NCI-H2196 treated with DMSO at 0.1 percent for 48 hours (cell line): ENCODE data around the gene GPRASP2.

Experiments
- DNase-seq: peaks from one replicate; lab custom pipeline; 2025; ENCODE audit not compliant: unreplicated experiment; lab: John Stamatoyannopoulos, UW

Gene GPRASP2

DNA sequence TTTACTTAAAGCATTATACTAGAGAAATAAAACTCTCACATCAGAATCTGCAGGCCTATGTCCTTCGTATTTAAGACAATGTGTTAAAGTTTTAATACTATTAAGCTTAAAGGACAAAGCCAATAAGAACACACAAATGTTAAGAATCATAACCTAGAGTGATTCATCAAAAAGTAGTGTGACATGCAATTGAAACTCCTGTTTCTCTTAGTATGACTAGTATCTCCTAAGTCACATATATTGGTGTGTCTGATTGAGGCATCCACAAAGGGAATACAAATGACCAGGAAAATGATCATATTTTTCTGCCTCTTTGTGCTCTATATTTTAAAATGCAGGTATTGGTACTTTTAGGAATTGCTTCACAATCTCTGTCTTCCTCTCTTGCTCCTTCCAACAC is 32.1 kb downstream of the GPRASP2 start:
- DNase-seq = no peak

DNA sequence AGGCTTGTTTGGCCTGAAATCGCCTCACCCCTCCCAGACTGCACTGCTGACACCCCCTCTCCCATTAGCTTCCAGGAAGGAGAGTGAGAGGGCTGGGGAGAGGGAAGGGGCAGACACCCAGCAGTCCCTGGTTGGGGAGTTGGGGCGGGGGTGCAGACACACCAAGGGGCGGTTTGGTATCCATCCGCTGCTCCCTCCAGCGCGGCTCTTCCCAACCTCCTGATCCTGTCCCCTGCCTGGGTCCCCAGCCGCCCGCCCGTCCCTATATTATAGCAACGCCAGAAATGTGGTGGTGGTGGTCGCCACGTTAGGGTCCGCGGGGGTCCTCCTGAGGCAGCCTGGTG is 33.2 kb downstream of the GPRASP2 start:
- DNase-seq = no peak

DNA sequence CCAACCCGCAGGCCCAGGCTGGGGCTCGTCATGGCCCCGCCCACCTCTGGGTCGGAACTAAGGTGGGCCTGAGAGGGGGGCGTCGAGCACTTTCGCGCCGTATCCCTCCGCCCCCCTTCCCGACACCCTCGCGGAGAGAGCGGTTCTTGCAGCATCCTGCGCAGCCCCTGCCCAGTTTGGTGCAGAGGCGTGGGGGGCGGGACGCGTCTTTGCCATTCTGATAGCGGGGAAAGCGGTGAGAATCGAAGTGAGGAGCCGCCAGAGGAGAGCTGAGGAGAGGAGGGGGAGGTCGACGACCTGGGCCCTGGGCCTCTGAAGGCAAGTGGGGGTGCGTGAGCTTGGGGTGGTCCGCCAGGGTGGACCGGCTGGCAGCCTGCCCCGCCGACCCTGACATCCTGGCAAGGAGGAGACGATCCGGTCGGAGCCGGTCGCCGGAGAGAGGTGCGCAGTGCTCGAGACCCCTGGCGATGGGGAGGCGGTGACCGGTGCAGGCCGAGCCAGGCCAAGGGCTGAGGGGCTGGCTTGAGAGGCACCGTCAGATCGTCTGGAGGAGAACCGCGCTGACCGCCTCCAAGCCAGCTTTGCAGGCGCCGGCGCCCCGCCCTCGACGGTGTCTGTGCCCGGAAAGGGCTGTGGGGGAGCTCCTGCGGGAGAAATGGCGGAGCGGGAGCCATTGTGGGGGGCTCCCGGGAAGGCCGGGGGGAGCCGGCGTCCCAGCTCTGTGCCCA is 33.8 kb downstream of the GPRASP2 start:
- no peak for DNase-seq

DNA sequence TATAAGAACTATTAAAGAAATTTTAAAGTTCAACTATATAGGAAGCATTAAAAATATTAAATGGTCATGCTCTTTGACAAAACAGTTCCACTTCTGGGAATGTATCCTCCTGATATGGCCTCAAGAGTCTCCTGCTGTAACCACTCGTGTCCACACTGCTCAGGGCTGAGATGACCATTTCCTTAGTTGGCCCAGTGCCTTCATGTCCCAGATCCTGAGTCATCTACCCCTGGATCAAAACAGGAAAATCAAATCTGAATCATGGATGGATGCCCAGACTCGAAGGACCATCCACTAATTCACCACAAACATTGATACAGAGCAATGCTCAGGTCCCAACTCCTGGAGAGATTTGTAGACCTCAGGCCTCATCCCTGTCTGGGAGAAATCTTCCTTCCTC is 53.0 kb downstream of the GPRASP2 start:
- DNase-seq = no peak

DNA sequence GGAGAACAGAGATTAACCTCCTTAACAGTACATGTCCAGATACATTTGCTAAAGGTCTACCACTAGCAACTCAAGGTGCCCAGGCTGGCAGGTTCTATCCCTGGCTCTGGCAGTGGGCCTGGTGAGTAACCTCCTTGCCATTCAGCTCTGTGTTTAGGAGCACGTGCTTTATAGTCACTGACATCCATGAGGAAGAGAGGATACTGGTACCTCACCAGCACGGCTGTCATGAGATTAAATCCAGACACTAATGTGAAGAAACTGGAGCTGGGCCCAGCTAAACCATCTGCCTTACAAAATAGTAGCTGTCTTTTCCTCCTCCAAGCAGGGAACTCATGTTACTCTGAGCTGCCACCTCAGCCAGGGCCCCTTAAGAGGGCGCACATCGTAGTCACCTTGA is 53.6 kb downstream of the GPRASP2 start:
- DNase-seq = no peak

DNA sequence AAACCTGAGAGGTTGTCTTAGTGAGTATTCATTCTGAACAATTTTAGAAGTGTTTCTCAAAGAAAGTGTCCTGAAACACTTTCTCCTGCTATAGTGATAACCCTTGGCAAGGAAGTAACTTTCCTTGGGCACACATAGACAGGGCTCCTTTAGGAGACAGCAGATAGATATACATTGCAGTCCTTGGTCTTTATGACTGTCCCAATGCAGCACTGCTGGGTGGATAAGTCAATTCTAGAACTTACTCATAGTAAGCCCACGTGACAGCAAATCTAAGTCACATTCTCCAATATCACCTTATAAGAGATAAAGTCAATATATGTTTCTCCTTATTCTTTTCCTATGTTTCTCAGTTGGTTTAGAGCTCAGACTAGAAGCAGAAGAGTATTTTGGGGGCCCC is 55.0 kb downstream of the GPRASP2 start:
- no peak for DNase-seq
